ENCODE results near the gene MFN2. TPM values are rescaled to one million over a fixed set of nuclear protein-coding genes. Genes with fewer than 3 reads are reported as not detected.
A peak's percentile ranks its signal among the peaks of the same experiment; 100 is the strongest.

Gene MFN2
- total RNA-seq, 3 donors from 2014 or later: 103 to 131 (median 110) TPM

- H3K36me3 ChIP-seq (ENCODE audit: low read depth): peaks cover 22% of the 10 kb centered on the region
- H3K4me1 ChIP-seq (ENCODE audit: low read depth): no peaks in the 10 kb centered on the region
- DNase-seq (no peak), ATAC-seq (no peak)
- no peak for TF ChIP-seq CTCF (IDR thresholded peaks at IDR 0.05)
- H3K4me3 ChIP-seq: no peak overlapping the region
- intact Hi-C loops (cut with DNase I, micrococcal nuclease): no loop called here
- H3K9me3 ChIP-seq: no peaks in the 10 kb centered on the region
Measured at GRCh38 chr1:11991969-11992676, 11.9 kb downstream of the MFN2 start.

- intact Hi-C loops (cut with DNase I, micrococcal nuclease): no loop called here
- DNase-seq (no peak), ATAC-seq (no peak)
- Histone ChIP-seq H3K36me3 (ENCODE audit: low read depth) (peaks cover 27% of the 10 kb centered on the region), H3K4me3 (no peak overlapping the region), H3K9me3 (no peaks in the 10 kb centered on the region), H3K4me1 (ENCODE audit: low read depth) (no peaks in the 10 kb centered on the region)
- TF ChIP-seq CTCF (IDR thresholded peaks at IDR 0.05): no peak
Measured at GRCh38 chr1:11997081-11997850, 17.0 kb downstream of the MFN2 start.

- no peak for DNase-seq
- no peak for TF ChIP-seq CTCF (IDR thresholded peaks at IDR 0.05)
- no peaks in the 10 kb centered on the region for H3K4me1 ChIP-seq (ENCODE audit: low read depth)
- H3K36me3 ChIP-seq (ENCODE audit: low read depth): peaks cover 21% of the 10 kb centered on the region
- no peak overlapping the region for H3K4me3 ChIP-seq
- intact Hi-C loops (cut with DNase I, micrococcal nuclease): no loop called here
- no peaks in the 10 kb centered on the region for H3K9me3 ChIP-seq
- no peak for ATAC-seq
Measured at GRCh38 chr1:11998636-11999035, 18.4 kb downstream of the MFN2 start.

- DNase-seq (no peak), ATAC-seq (no peak)
- TF ChIP-seq CTCF (IDR thresholded peaks at IDR 0.05): no peak
- Histone ChIP-seq H3K36me3 (ENCODE audit: low read depth) (peaks cover 21% of the 10 kb centered on the region), H3K4me1 (ENCODE audit: low read depth) (no peaks in the 10 kb centered on the region), H3K4me3 (no peak overlapping the region), H3K9me3 (no peaks in the 10 kb centered on the region)
- intact Hi-C loops (cut with DNase I, micrococcal nuclease): no loop called here
Measured at GRCh38 chr1:11999236-11999635, 19.0 kb downstream of the MFN2 start.

- ATAC-seq: no peak
Measured at GRCh38 chr1:12001249-12001917, 21.1 kb downstream of the MFN2 start.

More at GRCh38 chr1:12001249-12001917, 21.1 kb downstream of the MFN2 start:
- H3K4me1 ChIP-seq (ENCODE audit: low read depth): no peaks in the 10 kb centered on the region
- no peak overlapping the region for H3K4me3 ChIP-seq
- DNase-seq: peak in 1 of 3 donors; percentile 50
- H3K9me3 ChIP-seq: no peaks in the 10 kb centered on the region
- intact Hi-C loops (cut with DNase I, micrococcal nuclease): no loop called here
- peaks cover 25% of the 10 kb centered on the region for H3K36me3 ChIP-seq (ENCODE audit: low read depth)
- TF ChIP-seq CTCF (IDR thresholded peaks at IDR 0.05): no peak
